A673 (cell line): Measurements from ENCODE around the gene SLC16A10.

Experiments used
- CTCF ChIP-seq: fragments of 300-800, 200-600 bp; sonication (generic); conservative IDR thresholded peaks from 2 replicates; pipeline ENCODE4 v1.5.1; 2017; ENCODE audit warnings: low read depth, mild to moderate bottlenecking, antibody characterized with exemption, low read length, moderate library complexity, mixed read lengths
- EZH2 ChIP-seq: fragments of 200-600 bp; sonication (generic); IDR thresholded peaks from 2 replicates; pipeline ENCODE4 v1.6.1; 2017; ENCODE audit warnings: borderline replicate concordance, low read depth, mild to moderate bottlenecking, mixed read lengths, antibody characterized with exemption, low read length; ENCODE audit not compliant: poor library complexity, severe bottlenecking

DNA sequence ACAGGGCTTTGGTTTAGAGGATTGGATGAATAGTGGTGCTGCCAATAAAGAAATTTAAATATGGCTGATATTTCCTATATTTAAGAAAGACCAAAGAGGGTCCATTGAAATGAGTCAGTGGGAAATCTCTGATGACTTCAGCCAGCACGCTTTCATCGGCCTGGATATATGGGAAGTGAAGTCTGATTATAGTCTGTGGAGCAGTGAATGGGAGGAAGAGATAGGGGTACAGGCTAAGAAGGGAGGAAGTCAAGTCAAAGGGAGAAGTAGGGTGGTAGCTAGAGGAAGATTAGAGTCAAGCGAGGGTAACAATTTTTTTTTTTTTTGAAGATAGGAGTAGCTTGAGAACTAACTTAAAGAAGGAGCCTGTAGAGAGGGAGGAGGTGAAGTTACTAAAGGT lies 22.7 kb downstream of the SLC16A10 start:
- TF ChIP-seq CTCF, result no peak
- TF ChIP-seq EZH2, result no peak
